ENCODE results near the gene THOC6.

The THOC6 gene

GRCh38 chr16:3023669-3024478 lies at the start of gene THOC6, which contains the start of gene HCFC1R1:
TSS of gene THOC6 (plus strand) at chr16:3024035. CDS start at chr16:3024327, 292 bp downstream.
TSS of gene HCFC1R1 (minus strand) at chr16:3023942. CDS start at chr16:3023941, 1 bp downstream.
- DNase-seq, result peak; percentile 89

- DNase-seq, result no peak
Observed at GRCh38 chr16:2974319-2975056, 49.3 kb upstream of the THOC6 start.

- DNase-seq, result no peak
Observed at GRCh38 chr16:2975161-2975795, 48.6 kb upstream of the THOC6 start.

GRCh38 chr16:2976201-2976600 lies 47.6 kb upstream of the THOC6 start:
- DNase-seq, result no peak

GRCh38 chr16:2976673-2977072 lies 47.2 kb upstream of the THOC6 start:
- no peak for DNase-seq

- DNase-seq, result no peak
Observed at GRCh38 chr16:2977440-2977839, 46.4 kb upstream of the THOC6 start.

GRCh38 chr16:2979669-2980226 lies 44.1 kb upstream of the THOC6 start:
- DNase-seq, result no peak

GRCh38 chr16:2980227-2981176 lies 43.3 kb upstream of the THOC6 start, which contains the start of gene PKMYT1:
TSS of gene PKMYT1 (minus strand) at chr16:2980446. CDS start at chr16:2979657, 789 bp downstream.
- peak; percentile 43 for DNase-seq

GRCh38 chr16:2981177-2981898 lies 42.5 kb upstream of the THOC6 start:
- no peak for DNase-seq

- DNase-seq, result no peak
Observed at GRCh38 chr16:2981899-2982250, 42.0 kb upstream of the THOC6 start.

GRCh38 chr16:2982402-2982801 lies 41.4 kb upstream of the THOC6 start:
- DNase-seq, result no peak

GRCh38 chr16:2983706-2984136 lies 40.1 kb upstream of the THOC6 start:
- DNase-seq, result peak; percentile 54

- no peak for DNase-seq
Observed at GRCh38 chr16:2985462-2985861, 38.4 kb upstream of the THOC6 start.

- DNase-seq, result peak; percentile 67
Observed at GRCh38 chr16:2985893-2986355, 37.9 kb upstream of the THOC6 start.

- DNase-seq, result no peak
Observed at GRCh38 chr16:2986623-2987188, 37.1 kb upstream of the THOC6 start.

GRCh38 chr16:2987286-2987685 lies 36.5 kb upstream of the THOC6 start:
- DNase-seq, result no peak

GRCh38 chr16:2987833-2988232 lies 36.0 kb upstream of the THOC6 start:
- DNase-seq, result peak; percentile 59

GRCh38 chr16:2988590-2989099 lies 35.2 kb upstream of the THOC6 start:
- DNase-seq, result no peak

GRCh38 chr16:2990891-2991290 lies 32.9 kb upstream of the THOC6 start:
- DNase-seq, result no peak

GRCh38 chr16:2991566-2992261 lies 32.1 kb upstream of the THOC6 start:
- DNase-seq, result no peak

Measured in NCI-H1694 treated with DMSO at 0.1 percent for 48 hours (cell line).